ENCODE measurements around the gene AMER2.

Gene AMER2

GRCh38 chr13:25149711-25150110, 22.4 kb downstream of the AMER2 start:
- DNase-seq: no peak

- DNase-seq: no peak
These were observed 23.7 kb downstream of the AMER2 start for GRCh38 chr13:25148402-25148771.

GRCh38 chr13:25147638-25148401, 24.3 kb downstream of the AMER2 start:
- no peak for DNase-seq

GRCh38 chr13:25143706-25144105, 28.4 kb downstream of the AMER2 start:
- DNase-seq: no peak

- no peak for DNase-seq
These were observed 31.0 kb downstream of the AMER2 start for GRCh38 chr13:25141042-25141441.

GRCh38 chr13:25137788-25138115, 34.3 kb downstream of the AMER2 start:
- DNase-seq: no peak

- DNase-seq: no peak
These were observed 35.0 kb downstream of the AMER2 start for GRCh38 chr13:25136880-25137787.

GRCh38 chr13:25135896-25136295, 36.2 kb downstream of the AMER2 start:
- no peak for DNase-seq

- DNase-seq: no peak
These were observed 39.2 kb downstream of the AMER2 start for GRCh38 chr13:25132751-25133390.

GRCh38 chr13:25131881-25132420, 40.1 kb downstream of the AMER2 start:
- DNase-seq: no peak

- no peak for DNase-seq
These were observed 41.1 kb downstream of the AMER2 start for GRCh38 chr13:25130944-25131343.

- DNase-seq: no peak
These were observed 53.6 kb downstream of the AMER2 start for GRCh38 chr13:25118378-25118905.

- DNase-seq: no peak
These were observed 54.8 kb downstream of the AMER2 start for GRCh38 chr13:25117312-25117711.

GRCh38 chr13:25116044-25116443, 56.0 kb downstream of the AMER2 start:
- no peak for DNase-seq

GRCh38 chr13:25114220-25114619, 57.9 kb downstream of the AMER2 start:
- peak; percentile 13 to 42 for DNase-seq

- no peak for DNase-seq
These were observed 59.3 kb downstream of the AMER2 start for GRCh38 chr13:25112695-25113255.
